NT2/D1 (cell line): ENCODE data around the gene ABHD3.

ENCODE experiments used
- SUZ12 ChIP-seq: IDR thresholded peaks from 2 replicates; pipeline ENCODE4 v1.6.1; 2011; ENCODE audit not compliant: insufficient read length, insufficient read depth; ENCODE audit errors: extremely low read depth
- ZNF274 ChIP-seq: IDR thresholded peaks from 2 replicates; pipeline ENCODE4 v1.6.1; 2011; ENCODE audit warnings: mild to moderate bottlenecking, low read depth, low read length

- TF ChIP-seq ZNF274 = no peak
- no peak for TF ChIP-seq SUZ12
Measured at GRCh38 chr18:21745231-21745630, 40.7 kb upstream of the ABHD3 start.
